ENCODE results near the gene MARCHF10.

MARCHF10 gene

GRCh38 chr17:62681939-62682381, 126.2 kb downstream of the MARCHF10 start:
- in situ Hi-C loops (cut with MboI; ENCODE audit: low sequenced_read_pairs) = no loop called here

- in situ Hi-C loops (cut with MboI; ENCODE audit: low sequenced_read_pairs) = no loop called here
Measured at GRCh38 chr17:62681061-62681938, 126.8 kb downstream of the MARCHF10 start.

- in situ Hi-C loops (cut with MboI; ENCODE audit: low sequenced_read_pairs) = no loop called here
Measured at GRCh38 chr17:62680541-62681052, 127.5 kb downstream of the MARCHF10 start.

GRCh38 chr17:62679866-62680377, 128.2 kb downstream of the MARCHF10 start:
- in situ Hi-C loops (cut with MboI; ENCODE audit: low sequenced_read_pairs) = no loop called here

GRCh38 chr17:62678214-62678919, 129.7 kb downstream of the MARCHF10 start:
- in situ Hi-C loops (cut with MboI; ENCODE audit: low sequenced_read_pairs) = no loop called here

- in situ Hi-C loops (cut with MboI; ENCODE audit: low sequenced_read_pairs) = no loop called here
Measured at GRCh38 chr17:62676952-62677596, 131.0 kb downstream of the MARCHF10 start.

GRCh38 chr17:62676231-62676943, 131.7 kb downstream of the MARCHF10 start:
- in situ Hi-C loops (cut with MboI; ENCODE audit: low sequenced_read_pairs) = no loop called here

GRCh38 chr17:62675701-62676100, 132.4 kb downstream of the MARCHF10 start:
- in situ Hi-C loops (cut with MboI; ENCODE audit: low sequenced_read_pairs) = no loop called here

GRCh38 chr17:62675260-62675659, 132.9 kb downstream of the MARCHF10 start:
- in situ Hi-C loops (cut with MboI; ENCODE audit: low sequenced_read_pairs) = no loop called here

- in situ Hi-C loops (cut with MboI; ENCODE audit: low sequenced_read_pairs) = no loop called here
Measured at GRCh38 chr17:62674841-62675240, 133.3 kb downstream of the MARCHF10 start.

GRCh38 chr17:62674363-62674739, 133.8 kb downstream of the MARCHF10 start:
- in situ Hi-C loops (cut with MboI; ENCODE audit: low sequenced_read_pairs) = no loop called here

- in situ Hi-C loops (cut with MboI; ENCODE audit: low sequenced_read_pairs) = no loop called here
Measured at GRCh38 chr17:62673614-62674362, 134.3 kb downstream of the MARCHF10 start.

- in situ Hi-C loops (cut with MboI; ENCODE audit: low sequenced_read_pairs) = no loop called here
Measured at GRCh38 chr17:62672957-62673356, 135.2 kb downstream of the MARCHF10 start.

- in situ Hi-C loops (cut with MboI; ENCODE audit: low sequenced_read_pairs) = no loop called here
Measured at GRCh38 chr17:62671553-62671952, 136.6 kb downstream of the MARCHF10 start.

- in situ Hi-C loops (cut with MboI; ENCODE audit: low sequenced_read_pairs) = no loop called here
Measured at GRCh38 chr17:62670202-62670821, 137.8 kb downstream of the MARCHF10 start.

GRCh38 chr17:62668091-62668804, 139.9 kb downstream of the MARCHF10 start:
- in situ Hi-C loops (cut with MboI; ENCODE audit: low sequenced_read_pairs) = no loop called here

- in situ Hi-C loops (cut with MboI; ENCODE audit: low sequenced_read_pairs) = no loop called here
Measured at GRCh38 chr17:62666801-62667591, 141.1 kb downstream of the MARCHF10 start.

Data from HL-60/S4 treated with retinoic acid at 250 ng/mL for 4 days and 3 days (cell line).